Nephron progenitor cell (in vitro differentiated cells): ENCODE data around the gene PRKACG.

Experiments
- DNase-seq: peaks from one replicate; pipeline ENCODE4 v3.0.0; 2021
- H3K27ac Mint-ChIP-seq: 2 replicates; pipeline ENCODE4 v1.8.0; 2021; ENCODE audit warnings: mild to moderate bottlenecking, moderate library complexity, mixed read lengths
- H3K27me3 Mint-ChIP-seq: 2 replicates; pipeline ENCODE4 v1.8.0; 2021; ENCODE audit warnings: mild to moderate bottlenecking, low read depth, mixed read lengths; ENCODE audit not compliant: poor library complexity
- H3K36me3 Mint-ChIP-seq: 2 replicates; pipeline ENCODE4 v1.8.0; 2021; ENCODE audit warnings: low read depth, mixed read lengths
- H3K4me1 Mint-ChIP-seq: 2 replicates; pipeline ENCODE4 v1.8.0; 2021; ENCODE audit warnings: mixed read lengths
- H3K4me3 Mint-ChIP-seq: 2 replicates; pipeline ENCODE4 v1.8.0; 2021; ENCODE audit warnings: mild to moderate bottlenecking, moderate library complexity, mixed read lengths
- H3K9me3 Mint-ChIP-seq: 2 replicates; pipeline ENCODE4 v1.8.0; 2021; ENCODE audit warnings: mild to moderate bottlenecking, moderate library complexity, mixed read lengths
- CTCF ChIP-seq: fragments of 200-600 bp; sonication (generic); IDR thresholded peaks from 2 replicates; pipeline ENCODE4 v1.5.0; 2021; ENCODE audit warnings: antibody characterized with exemption

PRKACG gene

GRCh38 chr9:69049094-69049493, 35.2 kb upstream of the PRKACG start:
- Mint-ChIP-seq H3K27ac (no peak overlapping the region), H3K9me3 (no peaks in the 10 kb centered on the region), H3K36me3 (peaks cover 32% of the 10 kb centered on the region), H3K27me3 (no peaks in the 10 kb centered on the region), H3K4me3 (no peak overlapping the region), H3K4me1 (peaks cover 31% of the 10 kb centered on the region)
- DNase-seq, result no peak
- TF ChIP-seq CTCF, result no peak

- no peaks in the 10 kb centered on the region for H3K27me3 Mint-ChIP-seq
- no peak overlapping the region for H3K27ac Mint-ChIP-seq
- no peak for TF ChIP-seq CTCF
- peaks cover 48% of the 10 kb centered on the region for H3K4me1 Mint-ChIP-seq
- no peak for DNase-seq
- no peaks in the 10 kb centered on the region for H3K9me3 Mint-ChIP-seq
- H3K36me3 Mint-ChIP-seq, result peaks cover 40% of the 10 kb centered on the region
- H3K4me3 Mint-ChIP-seq, result no peak overlapping the region
Observed at GRCh38 chr9:69047371-69047770, 33.5 kb upstream of the PRKACG start.

GRCh38 chr9:69046723-69047122, 32.8 kb upstream of the PRKACG start:
- Mint-ChIP-seq H3K36me3 (peaks cover 45% of the 10 kb centered on the region), H3K27me3 (no peaks in the 10 kb centered on the region), H3K4me1 (peaks cover 52% of the 10 kb centered on the region), H3K4me3 (no peak overlapping the region), H3K9me3 (no peaks in the 10 kb centered on the region), H3K27ac (no peak overlapping the region)
- TF ChIP-seq CTCF, result no peak
- no peak for DNase-seq

- peaks cover 54% of the 10 kb centered on the region for H3K36me3 Mint-ChIP-seq
- H3K27ac Mint-ChIP-seq, result no peak overlapping the region
- no peak for TF ChIP-seq CTCF
- no peak overlapping the region for H3K4me3 Mint-ChIP-seq
- H3K9me3 Mint-ChIP-seq, result peaks cover 5% of the 10 kb centered on the region
- peaks cover 52% of the 10 kb centered on the region for H3K4me1 Mint-ChIP-seq
- no peaks in the 10 kb centered on the region for H3K27me3 Mint-ChIP-seq
- DNase-seq, result no peak
Observed at GRCh38 chr9:69045821-69046220, 31.9 kb upstream of the PRKACG start.

- H3K4me3 Mint-ChIP-seq, result peak overlapping the region; percentile 60
- peaks cover 59% of the 10 kb centered on the region for H3K36me3 Mint-ChIP-seq
- H3K27me3 Mint-ChIP-seq, result no peaks in the 10 kb centered on the region
- peaks cover 52% of the 10 kb centered on the region for H3K4me1 Mint-ChIP-seq
- H3K27ac Mint-ChIP-seq, result peak overlapping the region; percentile 99
- H3K9me3 Mint-ChIP-seq, result peaks cover 7% of the 10 kb centered on the region
- TF ChIP-seq CTCF, result no peak
- peak; percentile 36 for DNase-seq
Observed at GRCh38 chr9:69044240-69045219, 30.6 kb upstream of the PRKACG start.

GRCh38 chr9:69040646-69041045, 26.7 kb upstream of the PRKACG start:
- Mint-ChIP-seq H3K36me3 (peaks cover 35% of the 10 kb centered on the region), H3K27ac (no peak overlapping the region), H3K4me3 (no peak overlapping the region), H3K4me1 (peaks cover 49% of the 10 kb centered on the region), H3K27me3 (no peaks in the 10 kb centered on the region), H3K9me3 (peaks cover 8% of the 10 kb centered on the region)
- no peak for DNase-seq
- TF ChIP-seq CTCF, result no peak
